Peyer's patch (tissue), 4 donors: ENCODE data around the gene MGMT.

ENCODE experiments used
- POLR2A ChIP-seq, 2 donors: fragments of 450-650 bp; IDR thresholded peaks; one replicate each; pipeline ENCODE4 v1.5.1; 2017; ENCODE audit warnings: antibody characterized with exemption in 2 of 2, mild to moderate bottlenecking in 2 of 2, moderate library complexity in 2 of 2
- TF ChIP-seq, protein P1 (sequence below), 6 experiments: fragments of 450-650 bp in 4 of 6; fragments of 200-600 bp in 2 of 6; sonication (generic) in 1 of 6; IDR thresholded peaks; one replicate each; pipeline ENCODE4 v1.5.1; 2017 to 2019; ENCODE audit warnings: antibody characterized with exemption in 6 of 6, mild to moderate bottlenecking in 3 of 6, moderate library complexity in 1 of 6

DNA sequence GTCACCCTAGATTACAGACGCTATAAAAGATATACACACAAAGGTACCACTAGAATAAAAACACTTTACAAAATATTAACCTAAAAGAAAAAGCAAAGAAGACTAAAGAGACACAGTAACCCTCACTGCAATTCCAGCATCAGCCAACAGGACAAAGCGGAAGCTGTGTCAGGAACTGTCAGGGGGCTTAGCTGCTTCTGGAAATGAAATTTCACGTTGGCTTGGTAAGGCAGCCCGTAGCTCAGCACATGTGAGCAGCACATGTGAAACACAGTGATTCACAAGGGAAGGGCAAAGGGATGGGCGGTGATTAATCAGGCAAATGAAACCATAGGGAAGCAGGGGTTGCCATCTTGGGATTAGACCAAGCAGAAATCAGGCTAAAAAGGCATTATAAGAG is 195.4 kb downstream of the MGMT start:
- TF ChIP-seq, protein P1, sequence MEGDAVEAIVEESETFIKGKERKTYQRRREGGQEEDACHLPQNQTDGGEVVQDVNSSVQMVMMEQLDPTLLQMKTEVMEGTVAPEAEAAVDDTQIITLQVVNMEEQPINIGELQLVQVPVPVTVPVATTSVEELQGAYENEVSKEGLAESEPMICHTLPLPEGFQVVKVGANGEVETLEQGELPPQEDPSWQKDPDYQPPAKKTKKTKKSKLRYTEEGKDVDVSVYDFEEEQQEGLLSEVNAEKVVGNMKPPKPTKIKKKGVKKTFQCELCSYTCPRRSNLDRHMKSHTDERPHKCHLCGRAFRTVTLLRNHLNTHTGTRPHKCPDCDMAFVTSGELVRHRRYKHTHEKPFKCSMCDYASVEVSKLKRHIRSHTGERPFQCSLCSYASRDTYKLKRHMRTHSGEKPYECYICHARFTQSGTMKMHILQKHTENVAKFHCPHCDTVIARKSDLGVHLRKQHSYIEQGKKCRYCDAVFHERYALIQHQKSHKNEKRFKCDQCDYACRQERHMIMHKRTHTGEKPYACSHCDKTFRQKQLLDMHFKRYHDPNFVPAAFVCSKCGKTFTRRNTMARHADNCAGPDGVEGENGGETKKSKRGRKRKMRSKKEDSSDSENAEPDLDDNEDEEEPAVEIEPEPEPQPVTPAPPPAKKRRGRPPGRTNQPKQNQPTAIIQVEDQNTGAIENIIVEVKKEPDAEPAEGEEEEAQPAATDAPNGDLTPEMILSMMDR (IDR thresholded peaks at IDR 0.05) = peak in 1 of 6 experiments; percentile 1
- TF ChIP-seq POLR2A (IDR thresholded peaks at IDR 0.05) = no peak
